Measurements from ENCODE around the gene CNTRL. TPM values are rescaled to one million over a fixed set of nuclear protein-coding genes. Genes with fewer than 3 reads are reported as not detected.

Gene CNTRL
- total and polyA plus RNA-seq, 2 of the 8 experiments (the other 6 are each of a cell fraction or from before 2014, with no cell fraction given): 5.1 to 13.9 TPM

DNA sequence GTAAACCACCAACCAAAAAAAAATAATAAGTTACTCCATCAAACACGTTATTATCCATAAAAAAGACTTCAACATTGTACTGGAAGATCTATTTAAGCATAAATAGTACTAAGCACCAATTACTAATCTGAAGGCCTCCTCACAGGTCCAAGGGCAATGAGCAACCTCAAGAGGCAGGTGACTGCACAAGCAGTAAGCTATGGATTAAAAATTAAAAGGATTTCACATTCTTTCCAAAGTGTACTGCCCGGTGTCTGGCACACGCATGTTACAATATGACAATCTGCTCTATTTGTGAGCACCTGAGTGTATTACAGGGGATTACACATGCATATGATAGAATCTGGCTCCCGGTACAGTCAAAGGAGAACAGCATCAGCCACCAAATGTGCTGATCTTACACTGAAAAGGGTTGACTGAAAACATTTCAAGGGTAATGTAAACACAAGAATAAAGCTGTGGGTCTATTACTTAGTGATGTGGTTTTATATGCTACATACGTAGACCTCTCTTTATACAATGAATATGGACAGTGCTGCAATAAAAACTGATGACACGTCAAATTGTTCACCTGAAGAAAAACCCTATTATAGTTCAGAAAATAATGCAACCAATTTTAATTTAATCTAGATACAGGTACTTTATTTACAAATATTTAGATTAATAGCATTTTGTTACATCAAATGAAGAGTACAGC lies 104.1 kb downstream of the CNTRL start (continued):
- TF ChIP-seq, protein P1, sequence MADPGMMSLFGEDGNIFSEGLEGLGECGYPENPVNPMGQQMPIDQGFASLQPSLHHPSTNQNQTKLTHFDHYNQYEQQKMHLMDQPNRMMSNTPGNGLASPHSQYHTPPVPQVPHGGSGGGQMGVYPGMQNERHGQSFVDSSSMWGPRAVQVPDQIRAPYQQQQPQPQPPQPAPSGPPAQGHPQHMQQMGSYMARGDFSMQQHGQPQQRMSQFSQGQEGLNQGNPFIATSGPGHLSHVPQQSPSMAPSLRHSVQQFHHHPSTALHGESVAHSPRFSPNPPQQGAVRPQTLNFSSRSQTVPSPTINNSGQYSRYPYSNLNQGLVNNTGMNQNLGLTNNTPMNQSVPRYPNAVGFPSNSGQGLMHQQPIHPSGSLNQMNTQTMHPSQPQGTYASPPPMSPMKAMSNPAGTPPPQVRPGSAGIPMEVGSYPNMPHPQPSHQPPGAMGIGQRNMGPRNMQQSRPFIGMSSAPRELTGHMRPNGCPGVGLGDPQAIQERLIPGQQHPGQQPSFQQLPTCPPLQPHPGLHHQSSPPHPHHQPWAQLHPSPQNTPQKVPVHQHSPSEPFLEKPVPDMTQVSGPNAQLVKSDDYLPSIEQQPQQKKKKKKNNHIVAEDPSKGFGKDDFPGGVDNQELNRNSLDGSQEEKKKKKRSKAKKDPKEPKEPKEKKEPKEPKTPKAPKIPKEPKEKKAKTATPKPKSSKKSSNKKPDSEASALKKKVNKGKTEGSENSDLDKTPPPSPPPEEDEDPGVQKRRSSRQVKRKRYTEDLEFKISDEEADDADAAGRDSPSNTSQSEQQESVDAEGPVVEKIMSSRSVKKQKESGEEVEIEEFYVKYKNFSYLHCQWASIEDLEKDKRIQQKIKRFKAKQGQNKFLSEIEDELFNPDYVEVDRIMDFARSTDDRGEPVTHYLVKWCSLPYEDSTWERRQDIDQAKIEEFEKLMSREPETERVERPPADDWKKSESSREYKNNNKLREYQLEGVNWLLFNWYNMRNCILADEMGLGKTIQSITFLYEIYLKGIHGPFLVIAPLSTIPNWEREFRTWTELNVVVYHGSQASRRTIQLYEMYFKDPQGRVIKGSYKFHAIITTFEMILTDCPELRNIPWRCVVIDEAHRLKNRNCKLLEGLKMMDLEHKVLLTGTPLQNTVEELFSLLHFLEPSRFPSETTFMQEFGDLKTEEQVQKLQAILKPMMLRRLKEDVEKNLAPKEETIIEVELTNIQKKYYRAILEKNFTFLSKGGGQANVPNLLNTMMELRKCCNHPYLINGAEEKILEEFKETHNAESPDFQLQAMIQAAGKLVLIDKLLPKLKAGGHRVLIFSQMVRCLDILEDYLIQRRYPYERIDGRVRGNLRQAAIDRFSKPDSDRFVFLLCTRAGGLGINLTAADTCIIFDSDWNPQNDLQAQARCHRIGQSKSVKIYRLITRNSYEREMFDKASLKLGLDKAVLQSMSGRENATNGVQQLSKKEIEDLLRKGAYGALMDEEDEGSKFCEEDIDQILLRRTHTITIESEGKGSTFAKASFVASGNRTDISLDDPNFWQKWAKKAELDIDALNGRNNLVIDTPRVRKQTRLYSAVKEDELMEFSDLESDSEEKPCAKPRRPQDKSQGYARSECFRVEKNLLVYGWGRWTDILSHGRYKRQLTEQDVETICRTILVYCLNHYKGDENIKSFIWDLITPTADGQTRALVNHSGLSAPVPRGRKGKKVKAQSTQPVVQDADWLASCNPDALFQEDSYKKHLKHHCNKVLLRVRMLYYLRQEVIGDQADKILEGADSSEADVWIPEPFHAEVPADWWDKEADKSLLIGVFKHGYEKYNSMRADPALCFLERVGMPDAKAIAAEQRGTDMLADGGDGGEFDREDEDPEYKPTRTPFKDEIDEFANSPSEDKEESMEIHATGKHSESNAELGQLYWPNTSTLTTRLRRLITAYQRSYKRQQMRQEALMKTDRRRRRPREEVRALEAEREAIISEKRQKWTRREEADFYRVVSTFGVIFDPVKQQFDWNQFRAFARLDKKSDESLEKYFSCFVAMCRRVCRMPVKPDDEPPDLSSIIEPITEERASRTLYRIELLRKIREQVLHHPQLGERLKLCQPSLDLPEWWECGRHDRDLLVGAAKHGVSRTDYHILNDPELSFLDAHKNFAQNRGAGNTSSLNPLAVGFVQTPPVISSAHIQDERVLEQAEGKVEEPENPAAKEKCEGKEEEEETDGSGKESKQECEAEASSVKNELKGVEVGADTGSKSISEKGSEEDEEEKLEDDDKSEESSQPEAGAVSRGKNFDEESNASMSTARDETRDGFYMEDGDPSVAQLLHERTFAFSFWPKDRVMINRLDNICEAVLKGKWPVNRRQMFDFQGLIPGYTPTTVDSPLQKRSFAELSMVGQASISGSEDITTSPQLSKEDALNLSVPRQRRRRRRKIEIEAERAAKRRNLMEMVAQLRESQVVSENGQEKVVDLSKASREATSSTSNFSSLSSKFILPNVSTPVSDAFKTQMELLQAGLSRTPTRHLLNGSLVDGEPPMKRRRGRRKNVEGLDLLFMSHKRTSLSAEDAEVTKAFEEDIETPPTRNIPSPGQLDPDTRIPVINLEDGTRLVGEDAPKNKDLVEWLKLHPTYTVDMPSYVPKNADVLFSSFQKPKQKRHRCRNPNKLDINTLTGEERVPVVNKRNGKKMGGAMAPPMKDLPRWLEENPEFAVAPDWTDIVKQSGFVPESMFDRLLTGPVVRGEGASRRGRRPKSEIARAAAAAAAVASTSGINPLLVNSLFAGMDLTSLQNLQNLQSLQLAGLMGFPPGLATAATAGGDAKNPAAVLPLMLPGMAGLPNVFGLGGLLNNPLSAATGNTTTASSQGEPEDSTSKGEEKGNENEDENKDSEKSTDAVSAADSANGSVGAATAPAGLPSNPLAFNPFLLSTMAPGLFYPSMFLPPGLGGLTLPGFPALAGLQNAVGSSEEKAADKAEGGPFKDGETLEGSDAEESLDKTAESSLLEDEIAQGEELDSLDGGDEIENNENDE (IDR thresholded peaks at IDR 0.05; ENCODE audit: insufficient replicate concordance, low read length): no peak
- no peak for TF ChIP-seq TBP (IDR thresholded peaks at IDR 0.05; ENCODE audit: low read depth, low read length)
